Measurements from ENCODE around the gene MYOM1.

GRCh38 chr18:3139406-3139805 is 80.4 kb downstream of the MYOM1 start:
- no peak for TF ChIP-seq POLR2AphosphoS5 (IDR thresholded peaks at IDR 0.05; ENCODE audit: insufficient read depth, low read depth, low read length)
- no peak for TF ChIP-seq JUN (IDR thresholded peaks at IDR 0.05; ENCODE audit: borderline replicate concordance, insufficient read depth, insufficient read length, low read depth)
- TF ChIP-seq CTCF (IDR thresholded peaks at IDR 0.05; ENCODE audit: extremely low read depth in 1 of 2, insufficient read depth in 1 of 2, low read depth in 1 of 2, low read length in 2 of 2) = no peak
- TF ChIP-seq EZH2 (IDR thresholded peaks at IDR 0.05; ENCODE audit: borderline replicate concordance, low read depth, low read length, severe bottlenecking) = no peak
